HG02759 (cell line): ENCODE results near the gene PLOD1.
"Not testable (repeated sequence)": the region's sequence is repeated elsewhere in the genome, so short reads cannot be mapped to it uniquely, and the experiment has no call there.

Experiments
- ATAC-seq: cut with Tn5 transposase; IDR thresholded peaks from one replicate; pipeline ENCODE4 v1.9.1; 2021; ENCODE audit warnings: mild to moderate bottlenecking, moderate library complexity; ENCODE audit not compliant: unreplicated experiment

Gene PLOD1

DNA sequence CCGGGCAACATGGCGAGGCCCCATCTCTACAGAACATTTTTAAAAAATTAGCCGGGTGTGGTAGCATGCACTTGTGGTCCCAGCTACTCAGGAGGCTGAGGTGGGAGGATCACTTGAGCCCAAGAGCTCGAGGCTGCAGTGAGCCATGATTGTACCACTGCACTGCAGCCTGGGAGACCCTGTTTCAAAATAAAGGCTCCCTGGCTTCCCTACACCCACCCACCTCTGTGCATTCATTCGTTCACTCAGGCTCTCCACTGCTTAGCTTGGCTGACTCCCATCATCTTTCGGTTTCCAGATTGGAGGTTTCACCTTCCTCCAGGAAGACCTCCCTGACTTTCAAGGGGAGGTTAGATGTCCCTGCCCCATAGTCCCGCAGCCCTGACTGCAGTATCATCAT, 22.5 kb upstream of the PLOD1 start:
- ATAC-seq = no peak

DNA sequence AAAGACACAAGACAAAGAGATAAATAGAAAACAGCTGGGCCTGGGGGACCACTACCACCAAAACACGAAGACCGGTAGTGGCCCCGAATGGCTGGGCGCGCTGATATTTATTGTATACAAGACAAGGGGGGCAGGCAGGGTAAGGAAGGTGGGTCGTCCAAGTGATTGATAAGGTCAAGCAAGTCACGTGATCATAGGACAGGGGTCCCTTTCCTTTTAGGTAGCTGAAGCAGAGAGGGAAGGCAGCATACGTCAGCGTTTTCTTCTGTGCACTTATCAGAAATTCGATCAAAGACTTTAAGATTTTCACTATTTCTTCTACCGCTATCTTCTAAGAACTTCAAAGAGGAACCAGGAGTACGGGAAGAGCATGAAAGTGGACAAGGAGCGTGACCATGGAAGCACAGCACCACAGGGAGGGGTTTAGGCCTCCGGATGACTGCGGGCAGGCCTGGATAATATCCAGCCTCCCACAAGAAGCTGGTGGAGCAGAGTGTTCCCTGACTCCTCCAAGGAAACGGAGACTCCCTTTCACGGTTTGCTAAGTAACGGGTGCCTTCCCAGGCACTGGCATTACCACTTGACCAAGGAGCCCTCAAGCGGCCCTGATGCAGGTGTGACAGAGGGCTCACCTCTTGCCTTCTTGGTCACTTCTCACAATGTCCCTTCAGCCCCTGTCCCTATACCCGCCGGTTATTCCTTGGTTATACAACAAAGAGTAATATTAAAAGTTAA, 21.9 kb upstream of the PLOD1 start:
- not testable (repeated sequence) for ATAC-seq

DNA sequence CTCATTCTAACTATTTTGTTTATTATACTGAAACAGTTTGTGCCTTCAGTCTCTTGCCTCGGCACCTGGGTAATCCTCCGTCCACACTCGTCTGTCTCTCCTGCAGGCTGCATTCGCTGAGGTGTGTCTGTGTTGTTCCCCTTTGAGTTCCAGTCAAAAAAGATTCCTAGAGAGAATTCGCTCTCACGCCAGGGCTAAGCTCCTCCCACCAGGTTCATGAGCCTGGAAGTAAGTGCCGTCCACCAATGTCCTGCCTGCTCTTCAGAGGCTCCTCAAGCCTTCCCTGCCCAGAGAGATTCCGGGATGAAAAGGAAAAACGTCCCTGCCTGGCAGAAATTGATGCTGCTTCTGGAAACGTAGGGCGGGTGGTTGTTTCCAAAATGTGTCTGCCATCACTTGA, 21.2 kb upstream of the PLOD1 start:
- ATAC-seq = no peak

DNA sequence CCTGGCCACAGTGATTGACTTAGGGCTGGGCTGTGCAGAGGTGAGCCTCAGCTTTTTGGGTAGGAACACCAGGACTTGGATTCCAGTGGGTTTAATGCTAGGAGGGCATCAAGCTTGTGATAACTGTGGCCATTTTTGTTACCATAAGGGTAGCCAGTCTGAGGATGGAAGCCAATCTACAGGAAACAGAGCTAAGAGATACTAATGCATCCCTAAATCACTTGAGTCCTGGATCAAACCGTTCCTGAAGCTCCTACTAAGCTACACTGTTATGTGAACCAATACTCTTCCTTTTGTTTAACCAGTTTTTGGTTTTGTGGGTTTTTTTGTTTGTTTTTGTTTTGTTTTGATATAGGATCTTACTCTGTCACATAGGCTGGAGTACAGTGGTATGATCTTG, 20.5 kb upstream of the PLOD1 start:
- no peak for ATAC-seq

DNA sequence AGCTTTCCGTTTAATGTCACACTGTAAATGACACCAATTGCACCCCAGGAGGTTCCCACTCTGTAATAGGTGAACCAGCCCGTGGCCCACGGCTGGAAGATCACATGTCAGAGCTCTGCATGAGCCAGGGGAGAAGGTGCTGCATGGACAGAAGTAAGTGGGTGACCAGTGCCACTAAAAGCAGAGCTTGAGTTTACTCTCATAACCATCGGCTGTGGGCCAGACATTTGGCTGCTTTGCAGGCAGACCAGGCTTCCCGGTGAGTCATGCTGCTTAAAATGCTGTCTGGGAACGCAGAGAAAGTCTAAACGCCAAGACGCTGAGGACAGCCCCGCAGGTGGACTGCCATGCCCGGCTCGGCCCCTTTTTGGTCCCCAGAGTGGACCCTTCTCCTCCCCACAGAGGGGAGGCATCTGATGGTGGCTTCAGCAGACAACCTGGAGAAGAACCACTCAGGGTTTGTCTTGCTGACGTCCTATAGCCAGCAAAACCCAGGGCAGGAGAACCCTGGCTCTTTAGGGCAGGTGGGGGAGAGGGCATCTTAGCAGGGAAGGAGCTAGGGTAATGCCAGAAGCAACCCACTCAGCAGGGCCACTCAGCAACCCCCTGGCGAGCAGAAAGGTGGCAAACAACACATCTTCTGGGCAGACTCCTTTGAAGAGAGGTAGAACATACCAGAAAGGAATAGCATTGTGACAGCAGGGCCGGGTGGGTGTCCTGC, 15.6 kb upstream of the PLOD1 start:
- no peak for ATAC-seq

DNA sequence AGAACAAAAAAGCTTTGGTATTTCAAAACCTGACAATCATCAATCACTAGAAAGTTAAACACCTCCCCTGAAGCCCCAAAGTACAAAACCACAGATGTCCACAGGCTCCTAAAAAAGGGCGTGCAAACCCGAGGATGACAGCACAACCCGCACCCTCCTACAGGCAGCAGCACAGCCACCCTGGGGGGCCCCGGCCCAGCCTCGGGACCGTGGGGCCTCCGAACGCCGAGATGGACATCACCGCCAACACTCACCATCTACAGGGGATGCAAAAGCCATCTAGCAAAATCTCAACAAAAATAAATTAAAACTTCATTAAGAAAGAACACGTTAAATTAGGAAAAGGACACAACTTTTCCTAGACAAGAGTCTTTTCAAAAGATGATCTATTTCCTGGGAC, 14.9 kb upstream of the PLOD1 start:
- ATAC-seq = no peak

DNA sequence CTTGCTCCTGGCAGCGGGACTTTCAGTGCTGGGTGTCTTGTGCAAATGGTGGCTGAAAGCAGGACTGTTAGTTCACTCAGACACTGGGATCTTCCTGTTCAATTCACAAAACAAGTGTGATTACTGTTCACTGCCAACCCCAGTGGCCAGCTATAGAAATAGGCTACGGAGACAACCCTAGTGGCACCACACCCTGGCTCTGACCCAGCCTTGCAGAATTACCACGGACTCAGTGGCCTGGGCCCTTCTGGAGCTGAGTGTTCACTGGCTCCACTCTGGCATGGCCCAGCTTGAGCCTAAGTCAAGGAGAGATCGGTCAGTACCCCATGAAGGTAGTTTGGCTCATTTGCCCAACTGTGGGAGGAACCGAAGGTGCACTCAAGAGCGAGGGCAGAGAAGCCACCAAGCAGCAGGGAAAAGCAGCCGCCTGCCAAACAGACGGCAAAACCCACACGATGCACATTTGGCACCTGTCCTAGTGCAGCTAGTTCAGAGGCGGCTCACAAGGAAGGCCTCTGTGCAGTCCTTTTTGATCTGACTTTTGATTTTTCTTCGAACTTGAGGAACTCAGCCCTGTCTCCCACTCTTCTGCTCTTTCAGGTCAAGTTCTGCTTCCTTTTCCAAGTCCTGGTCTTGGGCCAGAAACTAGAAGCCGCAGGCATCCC, 14.1 kb upstream of the PLOD1 start:
- no peak for ATAC-seq

DNA sequence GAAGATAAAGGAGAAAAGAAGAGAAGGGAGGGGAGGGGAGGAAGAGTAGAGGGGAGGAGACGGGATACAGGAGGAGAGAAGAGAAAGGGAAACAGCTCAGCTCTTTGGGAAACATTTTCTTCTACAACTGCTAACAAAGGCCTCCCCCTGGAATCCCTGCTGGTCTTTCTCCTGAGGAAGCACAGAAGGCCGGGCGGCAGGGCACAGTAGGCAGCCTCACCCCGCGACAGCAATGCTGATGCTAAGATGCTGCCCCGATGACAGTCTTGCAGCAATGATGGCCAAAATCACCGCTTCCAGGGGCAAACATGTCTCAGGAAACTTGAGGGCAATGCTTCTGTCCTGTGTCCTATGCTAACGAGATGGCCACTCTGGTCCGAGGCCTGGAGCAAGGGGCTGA, 13.5 kb upstream of the PLOD1 start:
- no peak for ATAC-seq

DNA sequence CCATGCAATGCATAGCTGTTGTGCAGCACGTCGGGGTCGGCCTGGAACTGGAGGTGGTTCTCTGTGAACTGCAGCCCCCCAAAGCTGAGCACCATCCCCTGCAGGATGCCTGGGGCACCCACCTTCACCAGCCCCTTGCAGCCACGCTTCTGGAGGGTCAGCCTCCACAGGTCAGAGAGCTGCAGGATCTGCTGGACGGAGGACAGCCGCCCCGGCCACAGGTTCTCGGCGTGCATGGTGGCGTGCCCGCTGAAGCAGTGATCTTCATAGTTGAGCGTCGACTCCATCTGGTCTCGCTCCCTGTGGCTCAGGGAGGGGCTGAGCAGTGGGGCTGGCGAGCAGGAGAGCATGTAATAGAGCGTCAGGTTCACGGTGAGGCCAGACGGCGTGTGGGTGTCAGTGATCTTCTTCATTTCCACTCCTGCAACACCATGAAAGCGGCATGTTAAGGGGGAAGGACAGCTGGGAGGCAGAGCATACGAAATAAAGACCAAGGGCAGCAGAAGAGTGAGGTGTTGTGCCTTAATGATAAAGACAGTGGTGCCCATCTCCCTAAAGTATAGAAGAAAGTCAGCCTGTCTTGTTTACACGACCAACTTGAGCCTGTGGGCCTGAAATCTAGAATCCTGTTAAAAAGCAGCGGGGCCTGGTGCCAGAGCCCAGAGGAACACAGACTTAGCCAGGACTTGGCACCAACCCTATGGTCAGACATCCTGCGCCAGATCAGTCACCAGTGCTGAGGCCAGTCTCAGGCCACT, 11.3 kb upstream of the PLOD1 start:
- ATAC-seq = no peak

DNA sequence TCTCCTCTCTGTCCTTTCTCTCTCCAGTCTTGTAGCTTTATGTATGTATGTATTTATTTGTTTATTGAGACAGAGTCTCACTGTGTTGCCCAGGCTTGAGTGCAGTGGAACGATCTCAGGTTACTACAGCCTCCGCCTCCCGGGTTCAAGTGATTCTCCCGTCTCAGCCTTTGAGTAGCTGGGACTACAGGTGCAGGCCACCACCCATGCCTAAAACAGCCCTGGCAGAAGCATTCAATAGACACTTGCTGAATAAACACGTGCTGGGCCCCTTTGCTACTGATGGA, 10.7 kb upstream of the PLOD1 start:
- no peak for ATAC-seq

DNA sequence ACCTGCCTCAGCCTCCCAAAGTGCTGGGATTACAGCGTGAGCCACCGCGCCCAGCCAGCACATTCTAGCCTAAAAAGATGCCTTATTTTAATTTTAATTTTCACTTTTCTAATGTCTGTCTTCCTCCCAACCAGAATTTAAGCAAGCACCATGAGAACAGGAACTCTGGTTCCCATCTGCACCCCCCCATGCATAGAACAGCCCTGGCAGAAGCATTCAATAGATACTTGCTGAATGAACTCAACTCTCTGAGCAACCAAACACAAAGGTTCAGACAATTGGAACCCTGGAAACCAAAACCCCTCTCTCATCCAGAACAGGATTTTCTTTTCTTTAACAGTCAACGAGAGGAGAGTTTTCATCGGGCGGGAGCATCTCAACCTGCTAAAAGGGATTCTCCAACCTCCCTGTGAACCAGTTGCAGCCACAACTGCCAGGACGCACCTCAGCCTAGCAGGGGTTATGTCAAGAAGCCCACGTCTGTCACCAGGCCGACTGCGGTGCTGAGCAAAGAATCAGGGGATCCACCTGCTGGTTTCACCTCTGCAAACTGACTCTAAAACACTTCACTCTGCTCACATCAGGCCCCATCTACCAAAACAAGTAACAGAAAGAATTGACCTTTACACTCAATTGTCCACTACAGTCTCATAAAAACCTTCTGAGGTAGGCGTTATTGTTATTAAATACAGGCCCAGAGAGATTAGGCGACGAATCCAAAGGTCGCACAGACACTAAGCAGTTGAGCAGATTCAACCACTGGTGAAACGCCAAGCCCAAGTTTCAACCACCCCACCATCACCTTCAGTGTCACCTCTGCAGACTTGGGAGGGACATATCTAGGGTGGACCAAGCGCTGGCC, 10.0 kb upstream of the PLOD1 start:
- no peak for ATAC-seq

DNA sequence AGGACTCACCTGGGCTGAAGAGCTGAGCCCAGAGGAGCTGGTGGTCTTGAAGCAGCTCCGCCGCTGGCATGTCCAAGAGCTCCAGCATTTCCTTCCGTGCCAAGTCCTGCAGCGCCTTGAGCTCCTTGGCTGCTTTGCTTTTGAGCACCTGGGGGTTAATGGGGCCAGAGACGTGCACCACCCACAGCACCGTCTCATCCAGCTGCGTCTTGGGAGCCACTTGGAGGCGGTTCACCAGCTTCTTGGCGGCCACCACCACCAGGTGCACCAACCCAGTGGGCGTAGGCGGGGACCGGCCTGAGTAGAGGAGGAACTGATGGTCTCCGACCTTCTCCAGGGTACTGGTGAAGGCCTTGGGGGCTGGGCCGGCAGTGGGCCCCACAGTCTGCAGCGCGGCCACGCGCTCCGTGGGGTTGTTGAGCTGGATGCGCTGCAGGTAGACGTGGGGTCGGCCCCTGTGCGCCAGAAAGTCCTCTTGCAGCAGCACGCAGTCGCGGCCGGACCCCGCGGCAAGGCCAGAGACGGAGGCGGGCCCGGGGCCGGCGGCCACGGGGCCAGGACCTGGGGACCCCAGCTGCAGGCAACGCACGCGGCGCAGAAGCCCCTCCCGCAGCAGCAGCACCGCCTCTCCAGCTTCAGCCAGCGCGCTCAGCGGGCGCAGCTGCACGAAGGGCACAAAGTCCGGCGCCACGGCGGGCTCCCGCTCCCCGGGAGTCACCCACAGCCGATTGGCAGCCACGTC, 9.2 kb upstream of the PLOD1 start:
- peak; percentile 20 for ATAC-seq

DNA sequence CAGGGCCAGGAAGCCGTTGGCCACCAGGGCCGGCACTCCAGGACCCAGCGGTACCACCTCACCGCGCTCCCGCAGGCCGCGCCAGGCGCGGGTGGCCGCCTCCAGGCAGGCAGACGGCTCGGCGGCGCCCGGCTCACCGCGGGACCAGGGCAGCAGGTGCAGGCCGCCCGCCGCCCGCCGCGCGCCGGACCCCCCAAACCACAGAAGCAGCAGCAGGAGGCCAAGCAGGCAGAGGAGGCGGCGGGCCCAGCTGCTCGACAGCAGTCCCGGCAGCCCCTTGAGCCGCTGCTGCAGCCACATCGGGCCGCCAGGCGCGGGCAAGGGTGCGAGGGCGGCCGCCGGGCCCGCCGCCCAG, 8.6 kb upstream of the PLOD1 start:
- peak; percentile 24 for ATAC-seq

DNA sequence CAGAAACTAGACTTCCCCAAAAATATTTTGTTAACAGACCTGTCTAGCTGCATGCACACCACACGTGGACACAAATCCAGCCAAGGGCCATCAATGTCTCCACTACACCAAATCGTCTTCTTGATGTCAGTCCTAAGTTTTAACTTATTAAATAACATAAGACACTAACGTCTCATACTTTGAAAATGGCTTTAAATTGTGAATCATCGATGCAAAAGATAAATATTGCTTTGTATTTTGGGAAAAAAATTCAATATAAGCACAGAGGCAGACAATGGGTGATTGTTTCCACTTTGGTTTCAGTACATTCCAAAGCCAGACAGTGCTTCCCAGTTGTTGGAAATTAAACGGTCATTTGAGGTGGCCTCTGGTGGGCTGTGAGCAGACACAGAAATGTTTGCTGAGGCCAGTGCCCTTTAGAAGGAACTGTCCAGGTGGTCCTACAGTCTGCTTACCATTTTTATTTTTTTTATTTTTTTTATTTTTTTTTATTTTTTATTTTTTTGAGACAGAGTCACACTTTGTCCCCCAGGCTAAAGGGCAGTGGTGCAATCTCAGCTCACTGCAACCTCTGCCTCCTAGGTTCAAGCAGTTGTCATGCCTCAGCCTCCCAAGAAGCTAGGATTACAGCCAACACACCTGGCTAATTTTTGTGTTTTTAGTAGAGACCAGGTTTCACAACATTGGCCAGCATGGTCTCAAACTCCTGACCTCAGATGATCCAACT, 6.5 kb upstream of the PLOD1 start:
- ATAC-seq = no peak

DNA sequence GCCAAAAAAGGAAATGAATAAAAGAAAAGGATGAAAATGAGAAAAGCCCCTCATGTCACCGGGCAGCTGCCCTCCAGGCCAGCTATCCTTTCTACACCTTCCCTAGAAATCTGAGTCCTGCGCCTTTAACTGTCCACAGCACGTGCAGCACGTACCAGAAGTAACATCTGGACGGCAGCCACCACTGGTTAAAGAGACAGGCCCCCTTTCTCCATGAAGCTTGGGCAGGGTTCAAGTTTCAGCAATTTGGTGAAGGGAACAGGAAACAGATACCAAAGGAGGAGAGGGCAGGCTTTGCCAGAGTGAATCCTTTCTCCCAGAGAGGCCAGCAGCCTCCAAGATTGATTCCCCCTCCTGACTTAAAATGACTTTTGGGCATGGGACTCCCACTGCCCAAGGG, 4.7 kb upstream of the PLOD1 start:
- ATAC-seq = no peak

DNA sequence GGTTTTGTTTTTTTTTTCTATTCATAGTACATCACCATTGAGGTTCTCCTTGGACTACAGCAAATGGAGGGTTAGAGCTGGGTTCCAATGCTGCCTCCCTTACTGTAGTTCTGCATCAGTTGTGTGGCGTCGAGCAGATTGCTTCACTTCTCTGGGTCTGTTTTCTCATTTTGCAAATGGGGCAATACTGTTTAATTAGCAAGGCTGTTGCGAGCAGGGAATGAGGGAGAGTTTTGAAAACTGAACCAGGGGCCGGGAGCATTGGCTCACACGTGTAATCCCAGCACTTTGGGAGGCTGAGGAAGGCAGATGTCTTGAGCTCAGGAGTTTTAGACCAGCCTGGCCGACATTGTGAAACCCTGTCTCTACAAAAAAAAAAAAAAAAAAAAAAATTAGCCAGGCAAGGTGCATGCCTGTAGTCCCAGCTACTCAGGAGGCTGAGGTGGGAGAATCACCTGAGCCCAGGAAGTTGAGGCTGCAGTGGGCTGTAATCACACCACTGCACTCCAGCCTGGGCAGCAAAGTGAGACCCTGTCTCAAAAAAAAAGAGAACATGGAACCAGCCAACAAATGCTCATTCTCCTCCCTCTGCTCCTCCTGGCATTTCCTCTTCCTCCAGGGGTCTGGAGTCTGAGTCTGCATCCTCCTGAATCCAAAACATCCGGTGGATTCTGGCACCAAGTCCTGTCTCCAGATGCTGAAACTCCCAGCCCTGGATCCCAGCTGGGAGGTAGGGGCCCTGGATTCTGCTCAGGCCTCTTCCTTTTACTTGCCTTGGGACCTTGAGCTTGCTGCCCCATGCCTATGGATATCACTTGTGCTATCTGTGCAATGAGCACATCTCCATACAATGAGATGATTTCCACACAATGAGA, 3.7 kb upstream of the PLOD1 start:
- ATAC-seq = no peak

DNA sequence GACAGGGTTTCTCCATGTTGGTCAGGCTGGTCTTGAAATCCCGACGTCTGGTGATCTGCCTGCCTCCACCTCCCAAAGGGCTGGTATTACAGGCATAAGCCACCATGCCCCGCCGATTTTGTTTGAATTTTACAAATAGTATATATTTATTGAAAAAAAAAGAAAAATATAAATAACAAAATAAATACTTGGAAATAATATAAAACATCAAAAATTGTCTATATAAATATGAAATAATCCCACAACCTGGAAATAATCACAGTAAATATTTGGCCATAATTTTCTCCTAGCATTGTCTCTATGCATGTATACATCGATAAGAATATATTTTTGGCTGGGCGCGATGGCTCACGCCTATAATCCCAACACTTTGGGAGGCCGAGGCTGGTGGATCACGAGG, 2.7 kb upstream of the PLOD1 start:
- ATAC-seq = no peak

DNA sequence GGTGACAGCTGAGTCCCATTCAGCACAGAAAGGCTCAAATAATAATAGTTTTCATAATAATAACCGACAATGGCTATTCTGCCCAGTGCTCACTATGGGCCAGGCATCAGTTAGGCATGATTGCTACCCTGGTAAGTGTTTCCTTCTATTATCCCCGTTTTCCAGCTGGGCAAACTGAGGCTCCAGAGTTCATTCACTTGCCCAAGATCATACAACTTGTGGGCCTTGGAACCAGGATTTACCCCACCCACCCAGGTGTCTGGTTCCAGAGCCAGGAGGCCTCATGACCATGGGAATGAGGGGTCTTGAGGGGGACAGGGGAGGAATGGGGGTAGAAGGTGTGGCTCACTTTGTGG, 518 bp downstream of the PLOD1 start:
- ATAC-seq = no peak

DNA sequence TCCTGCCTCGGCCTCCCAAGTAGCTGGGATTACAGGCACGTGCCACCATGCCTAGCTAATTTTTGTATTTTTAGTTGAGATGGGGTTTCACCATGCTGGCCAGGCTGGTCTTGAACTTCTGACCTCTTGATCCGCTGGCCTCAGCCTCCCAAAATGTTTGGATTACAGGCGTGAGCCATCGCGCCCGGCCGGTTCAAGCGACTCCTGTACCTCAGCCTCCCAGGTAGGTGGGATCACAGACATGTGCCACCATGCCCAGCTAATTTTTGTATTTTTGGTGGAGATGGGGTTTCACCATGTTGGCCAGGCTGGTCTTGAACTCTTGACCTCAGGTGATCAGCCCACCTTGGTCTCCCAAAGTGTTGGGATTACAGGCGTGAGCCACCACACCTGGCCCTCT, 1.2 kb downstream of the PLOD1 start:
- not testable (repeated sequence) for ATAC-seq
